H9 (cell line): ENCODE data around the gene PLXNA2. TPM values are rescaled to one million over a fixed set of nuclear protein-coding genes. Genes with fewer than 3 reads are reported as not detected.

Experiments
- DNase-seq: peaks from one replicate; pipeline ENCODE4 v3.0.0-alpha.2; 2017
- H2AFZ ChIP-seq: one replicate; pipeline ENCODE4 v1.6.1; 2013; ENCODE audit warnings: mild to moderate bottlenecking, low read length, control low read depth, moderate library complexity
- H2AK5ac ChIP-seq: 2 replicates; pipeline ENCODE4 v1.6.1; 2013; ENCODE audit warnings: low read length, control low read depth, mixed read lengths; ENCODE audit not compliant: insufficient read length
- H2BK120ac ChIP-seq: one replicate; pipeline ENCODE4 v1.6.1; 2013; ENCODE audit warnings: low read depth, mild to moderate bottlenecking, low read length, control low read depth, inconsistent platforms; ENCODE audit not compliant: poor library complexity, severe bottlenecking
- H2BK12ac ChIP-seq: 2 replicates; pipeline ENCODE4 v1.6.1; 2013; ENCODE audit warnings: low read length, control low read depth, mixed read lengths, low read depth; ENCODE audit not compliant: insufficient read length
- H2BK15ac ChIP-seq: 2 replicates; pipeline ENCODE4 v1.6.1; 2013; ENCODE audit warnings: low read depth, low read length, control low read depth
- H2BK20ac ChIP-seq: one replicate; pipeline ENCODE4 v1.6.1; 2013; ENCODE audit warnings: low read depth, mild to moderate bottlenecking, low read length, control low read depth, inconsistent platforms; ENCODE audit not compliant: poor library complexity, severe bottlenecking
- H2BK5ac ChIP-seq: 2 replicates; pipeline ENCODE4 v1.6.1; 2013; ENCODE audit warnings: low read length, control low read depth, mixed read lengths; ENCODE audit not compliant: insufficient read length
- H3K14ac ChIP-seq: 2 replicates; pipeline ENCODE4 v1.6.1; 2013; ENCODE audit warnings: low read length, control low read depth; ENCODE audit not compliant: insufficient read depth
- H3K18ac ChIP-seq: 2 replicates; pipeline ENCODE4 v1.6.1; 2013; ENCODE audit warnings: low read depth, mild to moderate bottlenecking, mixed read lengths, low read length, control low read depth; ENCODE audit not compliant: insufficient read length
- H3K23ac ChIP-seq: 2 replicates; pipeline ENCODE4 v1.6.1; 2013; ENCODE audit warnings: low read length, control low read depth, mixed read lengths, low read depth; ENCODE audit not compliant: insufficient read length
- H3K23me2 ChIP-seq: 2 replicates; pipeline ENCODE4 v1.6.1; 2013; ENCODE audit warnings: low read depth, mild to moderate bottlenecking, mixed read lengths, low read length, control low read depth; ENCODE audit not compliant: insufficient read length, poor library complexity, severe bottlenecking
- H3K27ac ChIP-seq: 2 replicates; pipeline ENCODE4 v1.5.1; 2013; ENCODE audit warnings: low read length, control low read depth, mixed read lengths, low read depth; ENCODE audit not compliant: insufficient read length
- H3K27me3 ChIP-seq: 2 replicates; pipeline ENCODE4 v1.6.1; 2013; ENCODE audit warnings: low read length, control low read depth, inconsistent platforms; ENCODE audit not compliant: insufficient read depth
- H3K4ac ChIP-seq: 2 replicates; pipeline ENCODE4 v1.6.1; 2013; ENCODE audit warnings: low read depth, mild to moderate bottlenecking, control low read depth, inconsistent platforms, low read length, moderate library complexity
- H3K4me1 ChIP-seq: 2 replicates; pipeline ENCODE4 v1.6.1; 2013; ENCODE audit warnings: low read length, control low read depth, inconsistent platforms; ENCODE audit not compliant: insufficient read depth
- H3K4me2 ChIP-seq: 2 replicates; pipeline ENCODE4 v1.6.1; 2013; ENCODE audit warnings: low read length, control low read depth, mixed read lengths; ENCODE audit not compliant: insufficient read length, insufficient read depth
- H3K56ac ChIP-seq: 2 replicates; pipeline ENCODE4 v1.6.1; 2013; ENCODE audit warnings: low read depth, mild to moderate bottlenecking, mixed read lengths, low read length, control low read depth; ENCODE audit not compliant: insufficient read length
- H3K79me1 ChIP-seq: 2 replicates; pipeline ENCODE4 v1.6.1; 2013; ENCODE audit warnings: low read depth, mild to moderate bottlenecking, moderate library complexity, low read length, control low read depth, inconsistent platforms; ENCODE audit not compliant: insufficient read depth, poor library complexity, severe bottlenecking
- H3K79me2 ChIP-seq: 2 replicates; pipeline ENCODE4 v1.6.1; 2013; ENCODE audit warnings: low read length, control low read depth, inconsistent platforms; ENCODE audit not compliant: insufficient read depth
- H3K9ac ChIP-seq: 2 replicates; pipeline ENCODE4 v1.6.1; 2013; ENCODE audit warnings: low read length, control low read depth, mixed read lengths; ENCODE audit not compliant: insufficient read length; ENCODE audit errors: extremely low read depth
- H3K9me3 ChIP-seq: one replicate; pipeline ENCODE4 v1.6.1; 2013; ENCODE audit warnings: low read depth, low read length, inconsistent platforms; ENCODE audit not compliant: control insufficient read depth
- H3T11ph ChIP-seq: one replicate; pipeline ENCODE4 v1.6.1; 2013; ENCODE audit warnings: mild to moderate bottlenecking, low read length, control low read depth, inconsistent platforms
- H4K20me1 ChIP-seq: one replicate; pipeline ENCODE4 v1.6.1; 2013; ENCODE audit not compliant: control insufficient read depth, insufficient read length, insufficient read depth
- H4K5ac ChIP-seq: 2 replicates; pipeline ENCODE4 v1.6.1; 2013; ENCODE audit warnings: low read depth, mild to moderate bottlenecking, mixed read lengths, low read length, control low read depth; ENCODE audit not compliant: insufficient read length
- H4K8ac ChIP-seq: replicated peaks from 2 replicates; pipeline ENCODE4 v1.6.1; 2013; ENCODE audit warnings: low read length, control low read depth, mixed read lengths, low read depth; ENCODE audit not compliant: insufficient read length
- H4K91ac ChIP-seq: 2 replicates; pipeline ENCODE4 v1.6.1; 2013; ENCODE audit warnings: low read depth, mild to moderate bottlenecking, moderate library complexity, mixed read lengths, low read length, control low read depth; ENCODE audit not compliant: insufficient read length
- H3K27ac Mint-ChIP-seq, 3 experiments: 2 replicates in 2 of 3; 3 replicates in 1 of 3; pipeline ENCODE4 v1.8.0; 2020 to 2021; ENCODE audit warnings: mixed read lengths in 3 of 3, mild to moderate bottlenecking in 1 of 3, moderate library complexity in 1 of 3
- H3K27me3 Mint-ChIP-seq: 2 replicates; pipeline ENCODE4 v1.8.0; 2021; ENCODE audit warnings: low read depth, mild to moderate bottlenecking, moderate library complexity, mixed read lengths
- H3K36me3 Mint-ChIP-seq, 3 experiments: 2 replicates in 2 of 3; 3 replicates in 1 of 3; pipeline ENCODE4 v1.8.0; 2020 to 2021; ENCODE audit warnings: low read depth in 3 of 3, mixed read lengths in 3 of 3; ENCODE audit not compliant: insufficient read depth in 1 of 3
- H3K4me1 Mint-ChIP-seq, 2 experiments: 2 replicates each; pipeline ENCODE4 v1.8.0; 2020; ENCODE audit warnings: mixed read lengths in 2 of 2
- H3K4me3 Mint-ChIP-seq, 2 experiments: 2 replicates in 1 of 2; 3 replicates in 1 of 2; pipeline ENCODE4 v1.8.0; 2020 to 2021; ENCODE audit warnings: mild to moderate bottlenecking in 2 of 2, mixed read lengths in 2 of 2, moderate library complexity in 1 of 2
- H3K9me3 Mint-ChIP-seq, 2 experiments: 2 replicates in 1 of 2; 3 replicates in 1 of 2; pipeline ENCODE4 v1.8.0; 2020; ENCODE audit warnings: mild to moderate bottlenecking in 2 of 2, mixed read lengths in 2 of 2, moderate library complexity in 1 of 2
- CTCF ChIP-seq: fragments of 200-600 bp; sonication (generic); conservative IDR thresholded peaks from 3 replicates; pipeline ENCODE4 v1.8.0; 2021; ENCODE audit warnings: antibody characterized with exemption, mild to moderate bottlenecking
- WGBS: extraction: QIAGEN DNeasy Blood & Tissue Kit; methylation state at CpG from one replicate; pipeline ENCODE4 v1.1.7; 2013; ENCODE audit warnings: missing lambda C conversion rate, low lambda C conversion rate, mixed read lengths; ENCODE audit not compliant: insufficient read length; ENCODE audit errors: extremely low coverage; 5-methylcytosine and 5-hydroxymethylcytosine counted together
- total RNA-seq: library from RNA; stranded (reverse); gene quantifications from 2 replicates; pipeline ENCODE4 v1.2.1, GENCODE V29; 2021

Gene PLXNA2
- total RNA-seq, 1 experiment from 2014 or later: 0.57 TPM

- Histone ChIP-seq H3K27me3 (no peaks in the 10 kb centered on the region; the same call in 1 of the 2 replicates), H2BK5ac (no peak overlapping the region), H2BK20ac (no peak overlapping the region), H3K14ac (no peak overlapping the region), H4K20me1 (peaks cover 2% of the 10 kb centered on the region), H3K4ac (no peak overlapping the region), H2BK12ac (no peak overlapping the region), H4K8ac (no peak overlapping the region), H3T11ph (no peak overlapping the region), H3K23ac (no peak overlapping the region), H3K23me2 (no peaks in the 10 kb centered on the region), H3K27ac (no peak overlapping the region), H3K56ac (no peak overlapping the region), H3K79me2 (no peaks in the 10 kb centered on the region), H2BK15ac (no peak overlapping the region), H3K4me2 (no peak overlapping the region), H2BK120ac (no peak overlapping the region), H4K5ac (no peak overlapping the region), H3K9ac (no peak overlapping the region), H2AFZ (no peak overlapping the region), H3K9me3 (no peaks in the 10 kb centered on the region), H3K79me1 (no peaks in the 10 kb centered on the region), H2AK5ac (no peak overlapping the region), H4K91ac (no peak overlapping the region), H3K4me1 (peaks cover 2% of the 10 kb centered on the region), H3K18ac (no peak overlapping the region)
- no peak overlapping the region for H3K4me3 Mint-ChIP-seq
- DNase-seq: no peak
- no peaks in the 10 kb centered on the region for H3K9me3 Mint-ChIP-seq
- H3K36me3 Mint-ChIP-seq: no peaks in the 10 kb centered on the region; a peak in 1 of 7 replicates
- H3K27ac Mint-ChIP-seq: no peak overlapping the region
- no peak for TF ChIP-seq CTCF
- no CpG with 5 or more reads among the region's 1 CpG for whole genome bisulfite sequencing
- peaks cover 29% of the 10 kb centered on the region for H3K27me3 Mint-ChIP-seq
- H3K4me1 Mint-ChIP-seq: peaks cover 37 to 44% of the 10 kb centered on the region in 2 experiments
These were observed 114.7 kb downstream of the PLXNA2 start for GRCh38 chr1:208129487-208129886.
